GM18861 (cell line): ENCODE data around the gene TNFAIP3.

Source experiments
- ATAC-seq: cut with Tn5 transposase; IDR thresholded peaks from one replicate; pipeline ENCODE4 v1.9.1; 2021; ENCODE audit not compliant: unreplicated experiment

Gene TNFAIP3

DNA sequence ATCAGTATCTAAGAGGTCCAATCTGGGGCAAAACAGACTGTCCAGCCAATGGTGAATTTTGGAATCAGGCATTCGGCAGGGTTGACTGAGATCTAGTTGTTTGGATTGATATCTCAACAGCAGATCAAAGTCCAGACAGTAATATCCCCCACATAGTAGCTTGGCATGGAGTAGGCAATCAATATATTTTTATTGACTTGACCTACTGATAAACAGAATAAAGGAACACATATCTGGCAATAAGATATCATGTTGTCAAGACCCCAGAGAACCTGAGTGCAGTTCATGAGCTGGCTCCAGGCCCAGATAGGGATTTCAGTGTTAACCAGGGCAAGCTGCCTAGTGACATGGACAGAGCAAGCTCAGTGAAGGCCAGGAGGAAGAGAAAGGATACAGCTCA, 34.4 kb downstream of the TNFAIP3 start:
- ATAC-seq, result no peak

- ATAC-seq, result no peak
Measured at GRCh38 chr6:137902699-137903098, 35.6 kb downstream of the TNFAIP3 start.

- ATAC-seq, result no peak
Measured at GRCh38 chr6:137903274-137903932, 36.3 kb downstream of the TNFAIP3 start.

- peak; percentile 75 for ATAC-seq
Measured at GRCh38 chr6:137903933-137904821, 37.1 kb downstream of the TNFAIP3 start.

DNA sequence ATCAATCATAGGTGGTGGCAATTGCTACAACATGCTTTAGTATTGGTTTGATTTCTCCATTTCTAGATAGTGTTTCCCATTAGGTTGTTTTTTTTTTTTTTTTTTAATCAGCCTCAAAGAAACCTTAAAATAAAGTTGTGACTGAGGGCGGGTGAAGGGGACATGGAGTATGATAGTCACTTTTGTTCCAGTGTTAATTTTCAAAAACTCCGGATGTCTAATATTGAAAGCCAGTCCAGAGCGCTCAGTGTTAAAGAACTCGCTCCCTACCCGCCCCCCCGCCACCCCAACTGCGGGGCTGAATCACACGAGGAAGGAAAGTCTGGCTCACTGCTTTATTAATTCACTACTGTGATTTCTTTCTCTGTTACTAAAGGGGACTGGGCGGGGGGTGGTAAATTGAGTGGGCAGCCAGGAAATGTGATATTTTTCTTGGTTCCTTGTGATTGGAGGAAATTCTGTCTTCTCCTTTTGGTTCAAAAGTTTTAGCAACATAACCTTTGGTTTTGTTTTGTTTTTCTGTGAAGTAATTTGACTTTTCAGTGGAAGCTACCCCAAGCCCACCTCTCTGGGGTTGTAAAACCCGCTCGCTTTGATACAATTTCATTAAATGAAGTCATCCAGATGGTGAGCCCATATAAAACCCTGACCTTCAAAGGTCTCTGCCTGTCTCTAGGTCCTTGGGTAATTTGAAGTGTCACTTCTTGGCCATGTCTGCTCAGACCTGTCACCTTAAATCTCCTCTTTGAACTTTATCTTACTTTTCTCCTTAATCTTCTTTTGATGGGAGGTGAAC, 38.0 kb downstream of the TNFAIP3 start:
- ATAC-seq, result peak; percentile 17

GRCh38 chr6:137906020-137906472, 39.0 kb downstream of the TNFAIP3 start:
- no peak for ATAC-seq

DNA sequence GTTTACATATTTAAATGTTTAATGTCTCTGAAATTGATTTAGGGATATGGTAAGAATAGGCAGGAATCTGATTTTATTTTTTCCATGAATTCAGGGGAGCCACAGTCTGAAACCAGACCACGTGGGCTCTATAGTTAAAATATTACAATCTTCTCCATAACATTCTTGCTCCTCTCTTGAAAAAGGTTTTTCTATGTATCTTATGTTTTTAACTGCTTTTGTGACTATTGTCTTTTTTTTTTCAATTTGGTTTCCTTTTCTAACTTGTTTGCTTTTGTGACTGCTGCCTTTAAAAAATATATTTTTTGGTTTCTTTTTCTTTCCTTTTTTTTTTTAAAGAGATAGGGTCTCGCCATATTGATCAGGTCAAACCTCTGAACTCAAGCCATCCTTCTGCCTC, 40.1 kb downstream of the TNFAIP3 start:
- ATAC-seq, result no peak

GRCh38 chr6:137909533-137909932, 42.5 kb downstream of the TNFAIP3 start:
- ATAC-seq, result no peak

DNA sequence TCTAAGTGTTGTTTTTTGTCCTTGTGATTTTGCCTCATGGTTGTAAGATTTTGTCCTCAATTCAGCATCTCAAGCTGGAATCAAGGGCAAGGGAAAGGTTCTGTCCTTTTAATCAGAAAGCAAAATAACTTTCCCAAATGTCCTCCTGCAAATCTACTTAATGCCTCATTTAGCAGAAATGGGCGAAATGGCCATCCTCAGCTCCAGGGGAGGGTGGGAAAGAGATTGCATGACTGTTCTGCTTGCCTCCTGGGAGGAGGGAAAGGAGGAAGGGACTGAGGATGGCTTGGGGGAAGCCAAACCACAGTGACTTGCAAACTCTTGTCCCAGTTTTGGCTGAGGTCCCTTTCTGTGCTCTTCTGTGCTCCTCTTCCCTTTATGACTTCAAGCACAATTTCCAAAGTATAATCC, 43.4 kb downstream of the TNFAIP3 start:
- ATAC-seq, result no peak

DNA sequence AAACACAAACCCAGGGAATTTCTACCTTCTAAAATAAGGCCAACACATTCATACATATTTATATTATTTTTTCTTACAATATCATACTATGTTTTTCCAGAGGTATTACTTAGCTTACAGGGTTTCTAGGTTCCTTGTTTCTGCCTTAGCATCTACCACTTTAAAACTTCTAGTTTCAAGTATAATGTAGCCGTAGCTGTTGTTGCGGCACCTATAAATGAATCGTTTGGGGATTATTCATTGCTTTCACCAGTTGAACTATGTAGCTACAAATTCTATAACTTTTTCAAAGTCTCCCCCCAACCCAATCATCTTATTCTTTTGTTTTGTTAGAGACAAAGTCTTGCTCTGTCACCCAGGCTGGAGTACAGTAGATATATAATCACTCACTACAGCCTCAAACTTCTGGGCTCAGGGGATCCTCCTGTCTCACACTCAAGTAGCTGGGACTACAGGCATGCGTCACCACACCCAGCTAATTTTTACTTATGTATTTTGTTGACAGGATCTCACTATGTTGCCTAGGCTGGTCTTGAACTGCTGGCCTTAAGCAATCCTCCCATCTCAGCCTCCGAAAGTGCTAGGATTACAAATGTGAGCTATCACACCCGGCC, 43.9 kb downstream of the TNFAIP3 start:
- ATAC-seq, result no peak

DNA sequence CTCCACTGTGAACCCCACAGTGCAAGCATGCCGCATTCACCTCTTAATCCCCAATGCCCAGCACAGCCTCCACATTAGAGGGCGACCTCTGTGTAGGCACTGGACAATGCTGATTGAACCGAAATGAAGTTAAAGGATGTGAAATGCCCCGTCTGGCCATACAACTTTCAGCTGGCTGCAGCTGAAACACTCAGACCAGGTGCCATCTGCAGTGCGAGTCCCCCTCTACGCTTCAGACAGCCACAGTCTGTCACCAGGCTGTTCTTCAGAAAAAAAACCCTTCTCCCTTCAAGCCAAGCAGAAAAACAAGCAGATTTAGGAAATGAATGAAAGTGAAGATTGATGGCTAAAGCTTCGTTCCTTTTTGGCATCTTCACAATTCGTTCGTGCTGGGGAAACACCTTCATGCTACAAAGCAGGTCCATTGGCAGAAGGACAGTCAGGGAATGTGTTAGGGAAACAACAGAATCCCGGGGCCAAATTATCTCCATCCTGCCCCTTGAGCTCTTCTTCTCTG, 44.7 kb downstream of the TNFAIP3 start:
- no peak for ATAC-seq

DNA sequence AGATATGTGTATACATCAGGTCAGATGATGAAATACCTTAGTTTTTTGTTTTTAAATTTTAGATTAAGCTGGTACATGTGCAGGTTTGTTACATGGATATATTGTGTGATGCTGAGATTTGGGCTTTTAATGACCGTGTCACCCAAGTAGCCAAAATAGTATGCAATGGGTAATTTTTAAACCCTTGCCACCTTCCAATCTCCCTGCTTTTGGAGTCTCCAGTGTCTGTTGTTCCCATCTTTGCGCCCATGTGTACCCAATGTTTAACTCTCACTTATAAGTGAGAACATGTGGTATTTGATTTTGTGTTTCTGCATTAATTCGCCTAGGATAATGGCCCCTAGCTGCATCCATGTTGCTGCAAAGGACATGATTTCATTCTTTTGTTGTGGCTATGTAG, 45.8 kb downstream of the TNFAIP3 start:
- no peak for ATAC-seq

- ATAC-seq, result no peak
Measured at GRCh38 chr6:137913434-137913833, 46.4 kb downstream of the TNFAIP3 start.

DNA sequence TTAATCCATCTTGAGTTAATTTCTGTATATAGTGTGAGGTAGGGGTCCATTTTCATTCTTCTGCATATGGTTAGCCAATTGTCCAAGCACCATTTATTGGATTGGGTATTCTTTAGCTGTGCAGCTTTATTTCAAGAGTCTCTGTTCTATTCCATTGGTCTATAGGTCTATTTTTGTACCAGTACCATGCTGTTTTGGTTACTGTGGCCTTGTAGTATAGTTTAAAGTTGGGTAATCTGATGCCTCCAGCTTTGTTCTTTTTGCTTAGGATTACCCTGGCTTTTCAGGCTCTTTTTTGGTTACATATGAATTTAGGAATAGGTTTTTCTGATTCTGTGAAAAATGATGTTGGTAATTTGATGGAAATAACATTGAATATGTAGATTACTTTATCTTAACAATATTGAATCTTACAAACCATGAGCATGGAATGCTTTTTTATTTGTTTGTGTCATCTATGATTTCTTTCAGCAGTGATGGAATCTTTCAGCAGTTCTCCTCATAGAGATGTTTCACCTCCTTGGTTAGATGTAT, 47.0 kb downstream of the TNFAIP3 start:
- ATAC-seq, result no peak

DNA sequence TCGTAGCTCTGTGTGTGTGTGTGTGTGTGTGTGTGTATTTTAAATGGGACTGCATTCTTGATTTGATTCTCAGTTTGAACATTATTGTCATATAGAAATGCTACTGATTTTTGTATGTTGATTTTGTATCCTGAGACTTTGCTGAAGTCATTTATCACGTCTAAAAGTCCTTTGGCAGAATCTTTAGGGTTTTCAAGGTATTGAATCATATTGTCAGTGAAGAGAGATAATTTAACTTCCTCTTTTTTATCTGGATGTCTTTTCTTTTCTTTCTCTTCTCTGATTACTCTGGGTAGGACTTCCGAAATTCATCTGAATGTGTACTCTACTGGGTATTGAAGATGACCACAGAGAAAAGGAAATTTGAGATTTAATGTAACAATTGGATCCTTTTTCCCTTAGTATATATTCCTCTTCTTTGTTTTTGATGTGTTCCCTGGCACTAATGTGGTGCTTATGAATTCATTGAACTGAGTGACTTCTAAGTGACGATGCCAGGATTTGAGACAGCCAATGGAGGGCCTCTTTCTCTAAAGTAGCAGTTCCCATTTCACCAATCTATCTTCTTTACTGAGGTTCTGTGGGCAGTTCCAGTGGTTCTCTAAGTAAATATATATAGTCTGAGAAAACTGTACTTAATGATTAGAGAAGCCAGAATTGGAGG, 47.6 kb downstream of the TNFAIP3 start:
- ATAC-seq, result no peak

DNA sequence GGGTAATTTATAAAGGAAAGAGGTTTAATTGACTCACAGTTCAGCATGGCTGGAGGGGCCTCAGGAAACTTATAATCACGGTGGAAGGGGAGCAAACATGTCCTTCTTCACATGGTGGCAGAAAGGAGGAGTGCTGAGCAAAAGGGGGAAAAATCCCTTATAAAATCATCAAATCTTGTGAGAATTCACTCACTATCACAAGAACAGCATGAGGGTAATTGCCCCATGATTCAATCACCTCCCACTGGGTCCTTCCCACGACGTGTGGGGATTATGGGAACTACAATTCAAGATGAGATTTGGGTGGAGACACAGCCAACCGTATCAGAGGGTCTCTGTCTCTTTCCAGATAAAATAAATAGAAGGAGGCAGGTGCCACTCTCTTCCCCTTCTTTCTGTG, 48.7 kb downstream of the TNFAIP3 start:
- ATAC-seq, result no peak

DNA sequence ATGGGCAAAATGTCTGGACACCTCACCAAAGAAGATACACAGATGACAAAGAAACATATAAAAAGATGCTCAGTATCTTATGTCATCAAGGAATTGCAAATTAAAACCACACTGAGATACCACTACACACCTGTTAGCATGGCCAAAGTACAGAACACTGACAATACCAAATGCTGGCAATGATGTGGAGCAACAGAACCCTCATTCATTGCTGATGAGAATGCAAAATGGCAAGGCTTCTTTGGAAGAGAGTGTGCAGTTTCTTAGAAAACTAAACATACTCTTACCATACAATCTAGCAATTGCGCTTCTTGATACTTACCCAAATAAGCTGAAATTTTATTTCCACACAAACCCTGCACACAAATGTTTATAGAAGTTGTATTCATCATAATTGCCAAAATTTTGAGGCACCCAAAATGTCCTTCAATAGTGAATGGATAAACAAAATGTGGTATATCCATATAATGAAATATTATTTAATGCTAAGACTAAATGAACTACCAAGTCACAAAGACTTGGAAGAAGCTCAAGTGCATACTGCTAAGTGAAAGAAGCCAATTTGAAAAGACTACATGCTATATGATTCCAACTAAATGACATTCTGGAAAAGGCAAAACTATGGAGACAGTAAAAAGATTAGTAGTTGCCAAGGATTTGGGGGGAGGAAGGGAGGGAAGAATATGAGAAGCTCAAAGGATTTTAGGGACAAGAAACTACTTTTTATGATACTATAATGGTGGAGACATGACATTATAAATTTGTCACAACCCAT, 50.7 kb downstream of the TNFAIP3 start:
- ATAC-seq, result no peak

GRCh38 chr6:137919502-137919823, 52.4 kb downstream of the TNFAIP3 start:
- ATAC-seq, result no peak
